ENCODE measurements around the gene KLRC4. TPM values are rescaled to one million over a fixed set of nuclear protein-coding genes. Genes with fewer than 3 reads are reported as not detected.
"Not testable (repeated sequence)": the region's sequence is repeated elsewhere in the genome, so short reads cannot be mapped to it uniquely, and the experiment has no call there.

Gene KLRC4
- total RNA-seq, 2 experiments from 2014 or later = 2.4 TPM

GRCh38 chr12:10388624-10389413 lies 20.7 kb downstream of the KLRC4 start:
- Mint-ChIP-seq H3K4me1 (peaks cover 59% of the 10 kb centered on the region), H3K27me3 (no peaks in the 10 kb centered on the region), H3K27ac (peak overlapping the region; percentile 96), H3K9me3 (peaks cover 5% of the 10 kb centered on the region), H3K4me3 (peak overlapping the region; percentile 88), H3K36me3 (peaks cover 44% of the 10 kb centered on the region)
- no peak for DNase-seq

DNA sequence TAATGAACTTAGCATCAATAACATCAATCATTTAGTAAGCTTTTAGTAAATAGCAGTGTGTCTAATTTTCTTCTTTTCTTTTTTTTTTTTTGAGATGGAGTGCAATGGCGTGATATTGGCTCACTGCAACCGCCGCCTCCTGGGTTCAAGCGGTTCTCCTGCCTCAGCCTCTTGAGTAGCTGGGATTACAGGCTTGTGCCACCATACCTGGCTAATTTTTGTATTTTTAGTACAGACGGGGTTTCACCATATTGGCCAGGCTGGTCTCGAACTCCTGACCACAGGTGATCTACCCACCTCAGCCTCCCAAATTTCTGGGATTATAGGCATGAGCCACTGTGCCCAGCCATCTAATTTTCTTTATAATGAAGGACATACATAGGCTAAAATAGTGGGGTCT lies 22.1 kb downstream of the KLRC4 start:
- H3K27me3 Mint-ChIP-seq, DNase-seq, H3K9me3 Mint-ChIP-seq: not testable (repeated sequence)
- Mint-ChIP-seq H3K27ac (peak overlapping the region; percentile 96), H3K36me3 (peaks cover 54% of the 10 kb centered on the region), H3K4me1 (peaks cover 57% of the 10 kb centered on the region), H3K4me3 (peak overlapping the region; percentile 88)

DNA sequence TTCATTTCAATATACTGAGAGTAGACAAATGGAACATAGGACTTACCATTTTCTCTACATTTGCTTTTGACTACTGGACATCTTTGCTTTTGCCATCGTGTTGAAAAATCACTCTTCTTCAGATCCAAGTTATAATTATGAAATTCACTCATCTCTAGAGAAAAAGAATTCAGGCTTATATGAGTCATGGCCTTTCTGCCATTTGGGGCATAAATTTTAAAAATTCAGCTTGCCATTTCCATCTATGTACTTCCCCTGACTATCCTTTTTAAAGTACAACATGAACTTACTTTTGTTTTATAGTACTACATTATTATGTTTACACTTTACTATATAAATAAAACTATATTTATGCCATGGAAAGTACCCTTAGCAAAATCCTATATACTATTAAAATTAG lies 22.7 kb downstream of the KLRC4 start:
- Mint-ChIP-seq H3K4me3 (peak overlapping the region; percentile 88), H3K27me3 (no peaks in the 10 kb centered on the region), H3K36me3 (peaks cover 60% of the 10 kb centered on the region), H3K4me1 (peaks cover 56% of the 10 kb centered on the region), H3K27ac (peak overlapping the region; percentile 96), H3K9me3 (peaks cover 5% of the 10 kb centered on the region)
- DNase-seq = no peak

- H3K9me3 Mint-ChIP-seq = peaks cover 6% of the 10 kb centered on the region
- no peak for DNase-seq
- H3K4me3 Mint-ChIP-seq = peak overlapping the region; percentile 88
- H3K27me3 Mint-ChIP-seq = no peaks in the 10 kb centered on the region
- H3K4me1 Mint-ChIP-seq = peaks cover 62% of the 10 kb centered on the region
- H3K27ac Mint-ChIP-seq = peak overlapping the region; percentile 90
- peaks cover 77% of the 10 kb centered on the region for H3K36me3 Mint-ChIP-seq
These were observed 24.4 kb downstream of the KLRC4 start for GRCh38 chr12:10385166-10385613.

DNA sequence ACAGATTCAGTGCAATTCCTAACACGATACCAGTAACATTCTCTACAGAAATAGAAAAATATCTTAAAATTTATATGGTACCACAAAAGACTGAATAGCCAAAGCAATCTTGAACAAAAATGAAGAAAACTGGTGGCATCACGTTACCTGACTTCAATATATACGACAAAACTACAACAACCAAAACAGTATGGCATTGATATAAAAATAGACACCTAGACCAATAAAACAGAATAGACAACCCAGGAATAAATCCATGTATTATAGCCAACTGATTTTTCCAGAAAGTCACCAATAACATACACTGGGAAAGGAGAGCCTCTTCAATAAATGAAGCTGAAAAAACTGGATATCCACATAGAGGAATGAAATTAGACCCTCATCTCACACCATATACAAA lies 25.4 kb downstream of the KLRC4 start:
- no peaks in the 10 kb centered on the region for H3K27me3 Mint-ChIP-seq
- DNase-seq = no peak
- H3K36me3 Mint-ChIP-seq = peaks cover 79% of the 10 kb centered on the region
- peak overlapping the region; percentile 90 for H3K27ac Mint-ChIP-seq
- peak overlapping the region; percentile 88 for H3K4me3 Mint-ChIP-seq
- H3K4me1 Mint-ChIP-seq = peaks cover 64% of the 10 kb centered on the region
- H3K9me3 Mint-ChIP-seq = peaks cover 6% of the 10 kb centered on the region

DNA sequence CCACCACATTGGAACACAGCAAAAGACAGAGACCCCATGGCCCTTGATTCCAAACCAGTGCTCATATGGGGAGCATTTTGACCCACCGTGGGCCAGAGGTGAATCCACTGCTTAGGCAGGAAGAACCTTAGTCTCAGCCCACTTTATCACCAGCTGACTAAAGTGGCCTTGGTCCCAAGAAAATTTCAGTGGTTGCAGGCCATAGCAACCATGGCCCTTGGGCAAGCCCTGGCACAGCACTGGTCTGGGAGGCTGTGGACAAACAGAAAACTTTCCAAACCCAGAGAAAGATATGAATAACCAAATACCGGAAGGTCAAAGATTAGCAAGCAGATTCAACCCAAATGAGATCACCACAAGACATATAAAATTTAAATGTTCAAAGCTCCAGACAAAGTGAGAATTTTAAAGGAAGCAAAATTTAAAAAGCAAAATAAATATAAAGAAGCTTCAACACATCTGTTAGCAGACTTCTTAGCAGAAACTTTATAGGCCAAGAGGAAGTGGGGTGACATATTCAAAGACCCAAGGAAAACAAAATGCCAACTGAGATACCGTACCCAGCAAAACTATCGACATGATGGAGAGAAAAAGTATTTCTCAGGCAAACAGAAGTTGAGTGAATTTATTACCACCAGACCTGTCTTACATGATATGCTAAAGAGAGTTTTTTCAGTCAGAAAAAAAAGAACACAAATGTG lies 27.5 kb downstream of the KLRC4 start:
- H3K4me3 Mint-ChIP-seq = peak overlapping the region; percentile 88
- H3K27me3 Mint-ChIP-seq = no peaks in the 10 kb centered on the region
- DNase-seq = no peak
- H3K4me1 Mint-ChIP-seq = peaks cover 77% of the 10 kb centered on the region
- H3K36me3 Mint-ChIP-seq = peaks cover 83% of the 10 kb centered on the region
- H3K27ac Mint-ChIP-seq = peak overlapping the region; percentile 96
- peaks cover 6% of the 10 kb centered on the region for H3K9me3 Mint-ChIP-seq

- not testable (repeated sequence) for H3K9me3 Mint-ChIP-seq, H3K27me3 Mint-ChIP-seq
- peak; percentile 56 for DNase-seq
- peak overlapping the region; percentile 40 for H3K4me3 Mint-ChIP-seq
- peak overlapping the region; percentile 84 for H3K27ac Mint-ChIP-seq
- peaks cover 80% of the 10 kb centered on the region for H3K36me3 Mint-ChIP-seq
- peaks cover 72% of the 10 kb centered on the region for H3K4me1 Mint-ChIP-seq
These were observed 30.8 kb downstream of the KLRC4 start for GRCh38 chr12:10378737-10379136.

GRCh38 chr12:10374624-10375018 lies 34.9 kb downstream of the KLRC4 start:
- Mint-ChIP-seq H3K9me3 (peaks cover 2% of the 10 kb centered on the region), H3K36me3 (peaks cover 78% of the 10 kb centered on the region), H3K4me3 (peak overlapping the region; percentile 66), H3K27me3 (no peaks in the 10 kb centered on the region), H3K4me1 (peaks cover 75% of the 10 kb centered on the region), H3K27ac (peak overlapping the region; percentile 93)
- no peak for DNase-seq

DNA sequence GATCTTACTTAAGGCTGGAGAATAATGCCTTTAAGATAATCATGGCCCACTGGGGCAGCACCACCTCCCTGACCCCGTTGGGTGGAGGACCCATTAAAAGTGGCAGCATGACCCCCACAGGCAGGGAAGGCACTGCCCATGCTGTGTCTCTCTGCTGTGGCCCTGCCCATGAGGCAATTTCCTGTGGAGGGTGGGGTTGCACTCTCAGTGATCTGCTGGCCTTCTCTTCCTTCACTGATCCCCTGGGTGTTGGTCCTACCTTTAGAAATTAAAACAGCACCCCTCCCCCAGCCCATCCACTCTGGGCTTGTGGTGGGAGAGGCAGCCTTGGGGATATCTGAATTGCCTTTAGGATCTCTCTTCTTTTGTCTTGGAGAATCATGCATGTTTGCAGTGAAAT lies 37.0 kb downstream of the KLRC4 start:
- Mint-ChIP-seq H3K27ac (peak overlapping the region; percentile 97), H3K36me3 (peaks cover 79% of the 10 kb centered on the region), H3K27me3 (no peaks in the 10 kb centered on the region), H3K4me1 (peaks cover 76% of the 10 kb centered on the region), H3K9me3 (peaks cover 11% of the 10 kb centered on the region), H3K4me3 (peak overlapping the region; percentile 40)
- DNase-seq = no peak

DNA sequence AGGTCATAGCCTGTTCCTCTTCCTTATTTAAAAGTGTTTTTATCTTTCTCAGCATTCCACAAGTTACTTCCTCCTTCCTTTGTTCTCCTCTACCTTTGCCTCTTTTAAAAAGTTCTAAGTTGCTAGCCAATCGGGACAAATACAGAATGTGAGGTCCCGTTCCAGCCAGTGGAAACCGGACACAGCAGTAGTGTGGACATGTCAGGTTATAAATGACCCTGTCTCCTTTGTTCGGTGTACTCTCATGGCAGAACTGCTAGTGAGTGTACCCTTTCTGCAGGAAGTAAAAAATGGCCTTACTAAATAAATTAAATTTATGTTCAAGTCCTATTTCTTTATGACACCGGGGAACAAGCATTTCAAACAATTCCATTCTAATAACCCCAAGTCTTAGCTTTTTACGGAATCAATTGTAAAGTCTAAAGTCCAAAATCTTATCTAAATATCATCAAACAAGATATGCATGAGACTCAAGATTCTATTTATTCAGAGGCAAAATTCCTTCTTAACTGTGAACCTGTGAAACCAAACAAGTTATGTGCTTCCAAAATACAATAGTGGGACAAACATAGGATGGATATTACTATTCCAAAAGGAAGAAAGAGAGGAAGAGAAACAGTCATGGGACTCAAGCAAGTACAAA lies 37.5 kb downstream of the KLRC4 start:
- peaks cover 80% of the 10 kb centered on the region for H3K36me3 Mint-ChIP-seq
- not testable (repeated sequence) for H3K27me3 Mint-ChIP-seq, DNase-seq
- peaks cover 77% of the 10 kb centered on the region for H3K4me1 Mint-ChIP-seq
- peak overlapping the region; percentile 97 for H3K27ac Mint-ChIP-seq
- H3K4me3 Mint-ChIP-seq = peak overlapping the region; percentile 7
- H3K9me3 Mint-ChIP-seq = peaks cover 11% of the 10 kb centered on the region

DNA sequence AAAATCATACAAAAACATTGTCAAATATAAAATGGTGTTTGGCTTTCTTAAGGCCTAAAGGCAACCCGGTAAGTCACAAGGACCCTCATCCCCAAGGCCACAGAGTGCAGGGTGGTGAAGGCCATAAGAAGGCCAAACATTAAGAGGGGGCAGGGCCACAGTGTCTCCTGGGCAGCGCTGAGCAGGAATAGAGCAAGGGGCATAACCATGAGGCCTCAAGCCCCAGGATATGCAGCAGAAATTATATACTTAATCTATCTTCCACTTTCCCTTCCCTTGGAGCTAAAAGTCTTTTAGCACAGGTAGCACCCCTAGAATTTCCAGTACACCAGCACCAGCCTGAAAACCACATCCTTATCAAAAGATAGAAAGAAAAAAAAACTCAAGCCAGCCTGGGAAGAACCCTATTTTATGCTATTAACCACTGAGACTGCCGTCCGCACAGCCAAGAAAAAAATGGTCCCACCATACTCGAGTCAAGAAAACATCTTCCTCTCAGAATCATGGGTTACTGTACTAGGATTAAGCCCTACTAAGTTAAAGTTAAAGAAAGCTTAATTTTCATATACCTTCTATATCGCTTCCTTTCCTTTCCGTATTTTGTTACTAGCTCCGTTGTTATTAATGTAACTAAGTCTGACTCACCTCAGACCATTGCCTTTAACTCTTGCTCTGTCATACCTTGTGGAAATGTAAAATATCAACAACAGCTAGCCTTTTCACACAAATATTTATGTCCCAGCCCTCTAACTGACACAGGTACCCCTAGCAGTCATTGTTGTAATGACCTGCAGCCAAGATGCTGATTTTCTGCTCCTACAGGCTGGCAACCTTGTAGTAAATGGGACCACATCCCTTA lies 39.8 kb downstream of the KLRC4 start:
- Mint-ChIP-seq H3K9me3 (peaks cover 9% of the 10 kb centered on the region), H3K4me1 (peaks cover 70% of the 10 kb centered on the region), H3K27ac (peak overlapping the region; percentile 97), H3K36me3 (peaks cover 73% of the 10 kb centered on the region), H3K27me3 (no peaks in the 10 kb centered on the region), H3K4me3 (peak overlapping the region; percentile 78)
- DNase-seq = no peak

GRCh38 chr12:10368206-10369171 lies 41.1 kb downstream of the KLRC4 start:
- H3K27me3 Mint-ChIP-seq = no peaks in the 10 kb centered on the region
- H3K4me3 Mint-ChIP-seq = peak overlapping the region; percentile 64
- peaks cover 9% of the 10 kb centered on the region for H3K9me3 Mint-ChIP-seq
- peaks cover 60% of the 10 kb centered on the region for H3K36me3 Mint-ChIP-seq
- H3K27ac Mint-ChIP-seq = no peak overlapping the region
- H3K4me1 Mint-ChIP-seq = peaks cover 57% of the 10 kb centered on the region
- no peak for DNase-seq

DNA sequence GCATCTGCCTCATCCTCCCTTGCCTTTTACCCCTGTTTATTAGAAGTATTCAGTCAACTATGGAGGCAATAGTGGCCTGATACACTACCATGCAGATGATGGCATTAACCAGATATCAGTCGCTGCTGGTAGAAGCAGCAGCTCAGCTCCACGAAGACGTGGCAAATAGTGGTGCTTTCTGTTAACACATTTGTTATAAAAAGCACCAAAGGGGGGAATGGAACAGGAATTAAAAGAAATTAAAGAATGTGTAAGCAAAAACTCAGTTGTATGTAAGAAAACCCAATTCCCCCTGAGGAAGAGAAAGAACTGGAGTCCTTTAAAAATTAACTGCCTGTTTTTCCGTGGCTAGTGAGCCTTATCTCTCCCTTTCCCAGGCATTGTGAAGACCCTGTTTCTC lies 41.8 kb downstream of the KLRC4 start:
- H3K27ac Mint-ChIP-seq, H3K9me3 Mint-ChIP-seq, DNase-seq, H3K27me3 Mint-ChIP-seq: not testable (repeated sequence)
- H3K4me3 Mint-ChIP-seq = peak overlapping the region; percentile 64
- peaks cover 52% of the 10 kb centered on the region for H3K4me1 Mint-ChIP-seq
- H3K36me3 Mint-ChIP-seq = peaks cover 57% of the 10 kb centered on the region
